GM12878 (cell line): ENCODE data around the gene MAPRE2. TPM values are rescaled to one million over a fixed set of nuclear protein-coding genes. Genes with fewer than 3 reads are reported as not detected.

Experiments used
- ATAC-seq: fragments of 200-7000 bp; cut with Tn5 transposase; 3 replicates; pipeline ENCODE4 v1.9.1; 2020; ENCODE audit warnings: mild to moderate bottlenecking, moderate library complexity
- BruUV-seq: library from RNA; stranded (reverse); fragments of 400-500 nt; replicated peaks from 2 replicates; lab custom pipeline; 2021; lab: Mats Ljungman, UMichigan
- CTCF ChIA-PET: fragments of 300-600 bp; sonication (Branson Sonifier 250); formaldehyde crosslinking; extraction: SDS; loops from one replicate; lab custom pipeline; 2021; ENCODE audit warnings: inconsistent platforms; lab: Yijun Ruan, JAX
- POLR2A ChIA-PET: fragments of 350-600 bp; formaldehyde crosslinking; extraction: SDS; loops from one replicate; lab custom pipeline; 2021; ENCODE audit warnings: inconsistent platforms; lab: Charles Lee
- RAD21 ChIA-PET: fragments of 300-600 bp; sonication (Branson Sonifier 250); formaldehyde crosslinking; loops from one replicate; lab custom pipeline; 2023; ENCODE audit warnings: antibody characterized with exemption; ENCODE audit not compliant: unreplicated experiment; lab: Charles Lee
- SMC1A ChIA-PET: fragments of 300-600 bp; sonication (Branson Sonifier 250); formaldehyde crosslinking; loops from one replicate; lab custom pipeline; 2023; ENCODE audit not compliant: unreplicated experiment, uncharacterized antibody; lab: Charles Lee
- DNase-seq: peaks from one replicate; pipeline ENCODE4 v3.0.0-alpha.2; 2011; ENCODE audit warnings: low read depth, low spot score
- FAIRE-seq: peaks from 3 replicates; lab custom pipeline; 2011; peaks lifted over from hg19 to GRCh38; lab: Jason Lieb, UNC
- H2AFZ ChIP-seq: 2 replicates; pipeline ENCODE4 v1.6.0; 2011; ENCODE audit warnings: low read depth, low read length, control low read depth; ENCODE audit not compliant: control insufficient read depth
- H3K27ac ChIP-seq: 2 replicates; pipeline ENCODE4 v1.5.1; 2011; ENCODE audit warnings: control low read depth; ENCODE audit not compliant: control insufficient read depth, insufficient read depth
- H3K27me3 ChIP-seq, 2 experiments: replicated peaks in 1 of 2; 2 replicates each; pipeline versions ENCODE4 v1.6.0 to v1.6.1; 2011; ENCODE audit warnings: low read length in 1 of 2; ENCODE audit not compliant: control insufficient read depth in 2 of 2, insufficient read depth in 2 of 2
- H3K36me3 ChIP-seq, 2 experiments: 2 replicates each; pipeline ENCODE4 v1.5.1; 2011; ENCODE audit warnings: low read length in 1 of 2; ENCODE audit not compliant: control insufficient read depth in 2 of 2, insufficient read depth in 2 of 2
- H3K4me1 ChIP-seq: 2 replicates; pipeline ENCODE4 v1.6.1; 2011; ENCODE audit warnings: mild to moderate bottlenecking, low read length, moderate library complexity, mixed read lengths; ENCODE audit not compliant: control insufficient read depth, insufficient read depth
- H3K4me2 ChIP-seq: 2 replicates; pipeline ENCODE4 v1.6.0; 2011; ENCODE audit warnings: control low read depth; ENCODE audit not compliant: control insufficient read depth, insufficient read depth
- H3K4me3 ChIP-seq: fragments of 200-600 bp; sonication (generic); 2 replicates; pipeline ENCODE4 v1.5.1; 2016
- H3K79me2 ChIP-seq: 2 replicates; pipeline ENCODE4 v1.6.0; 2011; ENCODE audit warnings: low read length; ENCODE audit not compliant: control insufficient read depth, insufficient read depth
- H3K9ac ChIP-seq: 2 replicates; pipeline ENCODE4 v1.8.0; 2011; ENCODE audit warnings: low read length, control low read depth, mixed read lengths; ENCODE audit not compliant: control insufficient read depth, insufficient read depth
- H3K9me3 ChIP-seq: replicated peaks from 3 replicates; pipeline ENCODE4 v1.5.1; 2011; ENCODE audit warnings: mild to moderate bottlenecking, low read length; ENCODE audit not compliant: control insufficient read depth, insufficient read depth
- H4K20me1 ChIP-seq: 2 replicates; pipeline ENCODE4 v1.6.0; 2011; ENCODE audit not compliant: control insufficient read depth, insufficient read depth
- BHLHE40 ChIP-seq, 2 experiments: fragments of 450-650 bp in 1 of 2; IDR thresholded peaks; 2 replicates each; pipeline ENCODE4 v1.6.1; 2011 to 2017; ENCODE audit warnings: low read depth in 2 of 2, borderline replicate concordance in 1 of 2, improper control_type of control experiment in 1 of 2, low read length in 1 of 2, mild to moderate bottlenecking in 1 of 2
- RAD21 ChIP-seq: IDR thresholded peaks from 2 replicates; pipeline ENCODE4 v1.6.1; 2011; ENCODE audit warnings: mild to moderate bottlenecking, low read depth, low read length, moderate library complexity; ENCODE audit not compliant: insufficient read depth
- YBX1 ChIP-seq: fragments of 450-650 bp; IDR thresholded peaks from 2 replicates; pipeline ENCODE4 v1.6.1; 2016; ENCODE audit warnings: antibody characterized with exemption
- WGBS: methylation state at CpG from one replicate; pipeline ENCODE4 v1.1.6; 2016; ENCODE audit warnings: low lambda C conversion rate; ENCODE audit not compliant: insufficient replicate concordance, insufficient coverage; ENCODE audit errors: missing lambda C conversion rate; 5-methylcytosine and 5-hydroxymethylcytosine counted together
- in situ Hi-C: fragments of 300-500 bp; cut with MboI; formaldehyde crosslinking; loops from 9 replicates; pipeline ENCODE4 v1.14.3; 2018; ENCODE audit warnings: mixed read lengths
- intact Hi-C: fragments of 100-400 bp; cut with micrococcal nuclease; formaldehyde crosslinking; loops from one replicate; pipeline ENCODE4 v1.14.2; 2022; ENCODE audit not compliant: unreplicated experiment
- polyA plus RNA-seq, 11 experiments: library from polyadenylated mRNA; depleted of rRNA in 4 of 11; unstranded in 6 of 11; stranded (reverse) in 5 of 11; fragments of >200 nt; fragmentation: Nextera tagmentation in 4 of 11; fragmentation: Illumina TruSeq in 1 of 11; extraction: Ambion mirVana in 4 of 11; extraction: Trizol in 1 of 11; gene quantifications; 1 replicate in 1 of 11; 2 replicates in 10 of 11; pipeline versions ENCODE4 v1.2.1 to v1.2.3, GENCODE V29; 2011 to 2016; ENCODE audit warnings: inconsistent platforms in 2 of 11, missing spikeins in 2 of 11, low read depth in 1 of 11
- total RNA-seq, 4 experiments: library from RNA; depleted of rRNA in 3 of 4; stranded (reverse); fragments of >200 nt in 3 of 4; fragmentation: Illumina TruSeq in 1 of 4; extraction: Trizol in 1 of 4; gene quantifications; 2 replicates each; pipeline versions ENCODE4 v1.2.1 to v1.2.3, GENCODE V29; 2013 to 2021
- TF ChIP-seq, protein P1 (sequence below), 3 experiments: IDR thresholded peaks in 2 of 3; conservative IDR thresholded peaks in 1 of 3; 2 replicates each; pipeline ENCODE4 v1.5.1; 2011; ENCODE audit warnings: low read depth in 3 of 3, low read length in 3 of 3, mild to moderate bottlenecking in 3 of 3, control low read depth in 2 of 3, moderate library complexity in 2 of 3, inconsistent platforms in 1 of 3, mixed read lengths in 1 of 3; ENCODE audit not compliant: control insufficient read depth in 2 of 3, insufficient read depth in 1 of 3; ENCODE audit errors: extremely low read depth in 1 of 3

MAPRE2 gene
- total and polyA plus RNA-seq, 10 of the 15 experiments (the other 5 are each of a cell fraction or from before 2014, with no cell fraction given), result 11.0 to 50.6 (median 24.0) TPM

DNA sequence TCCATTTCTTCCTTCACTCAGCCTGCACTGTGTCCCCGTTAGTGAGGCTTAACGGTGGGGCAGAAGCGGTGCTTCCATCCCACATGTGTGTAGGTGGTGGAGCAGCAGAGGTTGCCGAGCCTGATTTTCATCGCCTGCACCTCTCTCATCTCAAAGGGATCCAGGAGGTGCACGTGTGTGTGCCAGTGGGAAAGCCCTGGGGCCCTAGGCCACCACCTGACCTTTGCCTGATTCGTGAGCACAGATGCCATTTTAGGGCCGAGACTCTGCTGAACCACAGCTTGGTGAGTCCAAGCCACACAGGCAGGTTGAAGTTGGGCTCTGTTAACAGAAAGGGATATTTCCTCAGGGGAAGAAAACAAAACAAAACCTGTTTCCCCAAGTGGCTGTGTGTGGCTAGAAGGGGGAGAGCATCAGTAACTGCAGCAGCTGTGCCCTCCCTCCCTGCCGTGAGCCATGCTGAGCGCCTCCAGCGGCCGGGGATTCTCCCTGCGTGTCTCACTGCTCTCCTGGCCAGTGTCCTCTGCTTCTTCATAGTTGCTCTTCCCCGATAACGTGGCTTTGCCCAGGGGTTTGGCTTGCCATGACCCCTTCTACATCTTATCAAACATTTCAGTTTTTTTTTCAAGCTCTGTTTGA, 81.5 kb downstream of the MAPRE2 start:
- RAD21 ChIA-PET, result interaction anchor here (1.0 to 1.7 kb wide), 3 partner anchors 93 to 97 kb away, joined by 3 to 7 read pairs (median 5); no protein-coding TSS in a partner anchor
- Histone ChIP-seq H3K9me3 (no peaks in the 10 kb centered on the region; the same call in 2 of the 3 replicates), H3K9ac (no peak overlapping the region), H3K36me3 (no peaks in the 10 kb centered on the region; a peak in 1 of 4 replicates), H3K27me3 (no peaks in the 10 kb centered on the region), H3K79me2 (no peaks in the 10 kb centered on the region), H3K4me1 (no peaks in the 10 kb centered on the region), H2AFZ (no peak overlapping the region)
- in situ Hi-C loops, result no loop called here
- intact Hi-C loops, result no loop called here
- POLR2A ChIA-PET, result interaction anchor here (0.7 kb wide), 1 partner anchor 1391 kb away, joined by 3 read pairs; no protein-coding TSS in a partner anchor
- no peak for DNase-seq
- no TSS peak for BruUV-seq
- ATAC-seq, result peak; percentile 97
- 87% methylated on average over 15 of the region's 15 CpGs for WGBS
- CTCF ChIA-PET, result interaction anchor here (0.6 to 1.6 kb wide), 6 partner anchors 9 to 96 kb away, joined by 3 to 6 read pairs (median 4); no protein-coding TSS in a partner anchor
- TF ChIP-seq RAD21, result no peak
- no peak for TF ChIP-seq YBX1
- 0 out of 4 replicates have a peak, but pooled peaks of 1 of the 2 experiments have one; percentile 26 for TF ChIP-seq BHLHE40 (IDR thresholded peaks at IDR 0.05; ENCODE audit: borderline replicate concordance in 1 of 2, low read depth in 2 of 2, low read length in 1 of 2)
- TF ChIP-seq, protein P1, sequence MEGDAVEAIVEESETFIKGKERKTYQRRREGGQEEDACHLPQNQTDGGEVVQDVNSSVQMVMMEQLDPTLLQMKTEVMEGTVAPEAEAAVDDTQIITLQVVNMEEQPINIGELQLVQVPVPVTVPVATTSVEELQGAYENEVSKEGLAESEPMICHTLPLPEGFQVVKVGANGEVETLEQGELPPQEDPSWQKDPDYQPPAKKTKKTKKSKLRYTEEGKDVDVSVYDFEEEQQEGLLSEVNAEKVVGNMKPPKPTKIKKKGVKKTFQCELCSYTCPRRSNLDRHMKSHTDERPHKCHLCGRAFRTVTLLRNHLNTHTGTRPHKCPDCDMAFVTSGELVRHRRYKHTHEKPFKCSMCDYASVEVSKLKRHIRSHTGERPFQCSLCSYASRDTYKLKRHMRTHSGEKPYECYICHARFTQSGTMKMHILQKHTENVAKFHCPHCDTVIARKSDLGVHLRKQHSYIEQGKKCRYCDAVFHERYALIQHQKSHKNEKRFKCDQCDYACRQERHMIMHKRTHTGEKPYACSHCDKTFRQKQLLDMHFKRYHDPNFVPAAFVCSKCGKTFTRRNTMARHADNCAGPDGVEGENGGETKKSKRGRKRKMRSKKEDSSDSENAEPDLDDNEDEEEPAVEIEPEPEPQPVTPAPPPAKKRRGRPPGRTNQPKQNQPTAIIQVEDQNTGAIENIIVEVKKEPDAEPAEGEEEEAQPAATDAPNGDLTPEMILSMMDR (IDR thresholded peaks at IDR 0.05 in 2 of 3, conservative IDR thresholded peaks at IDR 0.05 in 1 of 3; ENCODE audit: control insufficient read depth in 2 of 3, extremely low read depth in 1 of 3, insufficient read depth in 1 of 3, low read depth in 3 of 3, low read length in 3 of 3), result peak in 2 of 3 experiments; percentile 14 to 27; a peak in 2 of 6 replicates
- TF ChIP-seq, all 136 proteins: peak for 2
- H4K20me1 ChIP-seq, result no peaks in the 10 kb centered on the region
- H3K27ac ChIP-seq, result no peak overlapping the region
- H3K4me2 ChIP-seq, result no peak overlapping the region
- no peak overlapping the region for H3K4me3 ChIP-seq
- FAIRE-seq, result no peak
- SMC1A ChIA-PET, result interaction anchor here (0.8 to 1.5 kb wide), 7 partner anchors 16 to 117 kb away, joined by 3 to 4 read pairs (median 3); no protein-coding TSS in a partner anchor
